ENCODE results near the gene TCP11L2. TPM values are rescaled to one million over a fixed set of nuclear protein-coding genes. Genes with fewer than 3 reads are reported as not detected.

TCP11L2 gene
- total and polyA plus RNA-seq, 2 of the 13 experiments (the other 11 are each of a cell fraction or from before 2014, with no cell fraction given): 4.6 to 24.1 TPM

DNA sequence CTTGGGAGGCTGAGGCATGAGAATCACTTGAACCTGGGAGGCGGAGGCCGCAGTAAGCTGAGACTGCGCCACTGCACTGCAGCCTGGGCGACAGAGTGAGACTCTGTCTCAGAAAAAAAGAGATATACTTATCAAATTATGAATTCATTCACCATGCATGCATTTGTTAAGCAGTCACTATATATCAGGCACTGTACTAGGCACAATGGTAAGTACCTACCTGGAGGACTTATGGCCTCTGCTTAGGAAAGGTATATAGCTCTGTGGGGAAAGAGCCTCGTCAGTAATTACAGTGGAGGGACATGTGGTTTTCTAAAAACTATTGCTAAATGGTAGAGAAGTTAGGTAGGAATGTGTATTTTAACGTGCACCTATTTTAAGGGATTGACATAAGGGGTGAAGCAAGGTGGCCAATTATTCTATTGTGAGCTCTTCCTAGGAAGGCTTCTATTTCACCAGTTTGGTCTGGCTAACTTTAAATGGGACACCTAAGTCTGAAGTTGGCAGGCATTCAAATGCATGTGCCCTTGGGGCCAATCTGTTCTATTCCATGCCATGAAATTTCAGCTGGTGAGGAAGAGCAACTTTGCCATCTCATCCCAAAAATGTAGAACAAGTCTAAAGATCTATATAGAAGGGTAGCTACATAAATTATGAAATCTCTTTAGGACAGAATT lies 15.0 kb downstream of the TCP11L2 start (continued):
- TF ChIP-seq, protein P1, sequence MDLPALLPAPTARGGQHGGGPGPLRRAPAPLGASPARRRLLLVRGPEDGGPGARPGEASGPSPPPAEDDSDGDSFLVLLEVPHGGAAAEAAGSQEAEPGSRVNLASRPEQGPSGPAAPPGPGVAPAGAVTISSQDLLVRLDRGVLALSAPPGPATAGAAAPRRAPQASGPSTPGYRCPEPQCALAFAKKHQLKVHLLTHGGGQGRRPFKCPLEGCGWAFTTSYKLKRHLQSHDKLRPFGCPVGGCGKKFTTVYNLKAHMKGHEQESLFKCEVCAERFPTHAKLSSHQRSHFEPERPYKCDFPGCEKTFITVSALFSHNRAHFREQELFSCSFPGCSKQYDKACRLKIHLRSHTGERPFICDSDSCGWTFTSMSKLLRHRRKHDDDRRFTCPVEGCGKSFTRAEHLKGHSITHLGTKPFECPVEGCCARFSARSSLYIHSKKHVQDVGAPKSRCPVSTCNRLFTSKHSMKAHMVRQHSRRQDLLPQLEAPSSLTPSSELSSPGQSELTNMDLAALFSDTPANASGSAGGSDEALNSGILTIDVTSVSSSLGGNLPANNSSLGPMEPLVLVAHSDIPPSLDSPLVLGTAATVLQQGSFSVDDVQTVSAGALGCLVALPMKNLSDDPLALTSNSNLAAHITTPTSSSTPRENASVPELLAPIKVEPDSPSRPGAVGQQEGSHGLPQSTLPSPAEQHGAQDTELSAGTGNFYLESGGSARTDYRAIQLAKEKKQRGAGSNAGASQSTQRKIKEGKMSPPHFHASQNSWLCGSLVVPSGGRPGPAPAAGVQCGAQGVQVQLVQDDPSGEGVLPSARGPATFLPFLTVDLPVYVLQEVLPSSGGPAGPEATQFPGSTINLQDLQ (CRISPR knock-in tag; IDR thresholded peaks at IDR 0.05): no peak
- no peak for TF ChIP-seq ZNF3 (CRISPR knock-in tag; IDR thresholded peaks at IDR 0.05)
- TF ChIP-seq MLX (CRISPR knock-in tag; IDR thresholded peaks at IDR 0.05): no peak
- TF ChIP-seq ZBTB40 (IDR thresholded peaks at IDR 0.05): no peak
- TF ChIP-seq ZBTB40 (CRISPR knock-in tag; IDR thresholded peaks at IDR 0.05): no peak
- TF ChIP-seq U2AF2 (IDR thresholded peaks at IDR 0.05; ENCODE audit: low read depth, low read length): no peak
- no peak for TF ChIP-seq ZNF761 (CRISPR knock-in tag; conservative IDR thresholded peaks at IDR 0.05)
- TF ChIP-seq ZNF660 (CRISPR knock-in tag; IDR thresholded peaks at IDR 0.05; ENCODE audit: borderline replicate concordance, low read depth): no peak
